CD4-positive, alpha-beta T cell (primary cell): ENCODE results near the gene EFHD2. TPM values are rescaled to one million over a fixed set of nuclear protein-coding genes. Genes with fewer than 3 reads are reported as not detected.
A peak's percentile ranks its signal among the peaks of the same experiment; 100 is the strongest.

ENCODE experiments used
- ATAC-seq: fragments of 200-7000 bp; cut with Tn5 transposase; one replicate; pipeline ENCODE4 v1.10.0; 2022; ENCODE audit warnings: mild to moderate bottlenecking; ENCODE audit not compliant: poor library complexity
- CTCF ChIA-PET: fragments of 350-600 bp; sonication (Branson Sonifier 250); formaldehyde crosslinking; loops from one replicate; lab custom pipeline; 2021; ENCODE audit warnings: antibody characterized with exemption, inconsistent platforms; lab: Charles Lee
- POLR2A ChIA-PET: fragments of 350-600 bp; sonication (Branson Sonifier 250); formaldehyde crosslinking; loops from one replicate; lab custom pipeline; 2021; ENCODE audit warnings: antibody characterized with exemption, inconsistent platforms; lab: Charles Lee
- DNase-seq, 14 experiments: peaks; one replicate each; pipeline ENCODE4 v3.0.0-alpha.2; 2013 to 2020; ENCODE audit warnings: mixed read lengths in 2 of 14
- H3K27ac ChIP-seq, 2 donors: one replicate each; pipeline versions ENCODE4 v1.5.1 to v1.7.0; 2013; ENCODE audit warnings: low read length in 2 of 2, low read depth in 1 of 2, mild to moderate bottlenecking in 1 of 2
- H3K27me3 ChIP-seq, 2 experiments: 1 replicate in 1 of 2; 2 replicates in 1 of 2; pipeline versions ENCODE4 v1.6.1 to v1.7.0; 2013; ENCODE audit warnings: low read length in 2 of 2, control low read depth in 1 of 2, mild to moderate bottlenecking in 1 of 2, moderate library complexity in 1 of 2; ENCODE audit not compliant: insufficient read depth in 2 of 2, control insufficient read depth in 1 of 2
- H3K36me3 ChIP-seq: one replicate; pipeline ENCODE4 v1.6.1; 2013; ENCODE audit warnings: low read length, control low read depth; ENCODE audit not compliant: insufficient read depth
- H3K4me1 ChIP-seq: one replicate; pipeline ENCODE4 v1.6.1; 2013; ENCODE audit warnings: low read length, control low read depth; ENCODE audit not compliant: insufficient read depth
- H3K4me3 ChIP-seq: one replicate; pipeline ENCODE4 v1.5.1; 2013; ENCODE audit warnings: mild to moderate bottlenecking, low read length, moderate library complexity
- H3K9me3 ChIP-seq, 2 experiments: 1 replicate in 1 of 2; 2 replicates in 1 of 2; pipeline versions ENCODE4 v1.6.1 to v1.7.0; 2013; ENCODE audit warnings: low read length in 2 of 2, mild to moderate bottlenecking in 2 of 2, control low read depth in 1 of 2, moderate library complexity in 1 of 2; ENCODE audit not compliant: control insufficient read depth in 1 of 2, insufficient read depth in 1 of 2
- H3K27ac Mint-ChIP-seq: one replicate; pipeline ENCODE4 v1.8.0; 2020; ENCODE audit warnings: mixed read lengths
- H3K27me3 Mint-ChIP-seq: one replicate; pipeline ENCODE4 v1.8.0; 2021; ENCODE audit warnings: mixed read lengths
- H3K36me3 Mint-ChIP-seq: one replicate; pipeline ENCODE4 v1.8.0; 2021; ENCODE audit warnings: low read depth, mixed read lengths
- H3K4me1 Mint-ChIP-seq: one replicate; pipeline ENCODE4 v1.8.0; 2021; ENCODE audit warnings: low read depth, mixed read lengths
- H3K4me3 Mint-ChIP-seq: one replicate; pipeline ENCODE4 v1.8.0; 2020; ENCODE audit warnings: mild to moderate bottlenecking, mixed read lengths
- H3K9me3 Mint-ChIP-seq: one replicate; pipeline ENCODE4 v1.8.0; 2020; ENCODE audit warnings: mixed read lengths
- intact Hi-C, 2 experiments: fragments of 100-400 bp; cut with DNase I in 1 of 2; cut with micrococcal nuclease in 1 of 2; formaldehyde crosslinking; loops; one replicate each; pipeline versions ENCODE4 v1.15.1 to v1.9.0; 2023 to 2025; cut with DNase I, micrococcal nuclease
- total RNA-seq, 174 experiments: library from RNA in 2 of 174; stranded (reverse) in 2 of 174; gene quantifications; one replicate each; pipeline ENCODE4 v1.2.3 and lab custom pipeline; 2021 to 2026
- TF ChIP-seq, protein P1 (sequence below): fragments of 200-600 bp; IDR thresholded peaks from one replicate; pipeline ENCODE4 v1.8.0; 2022; ENCODE audit warnings: antibody characterized with exemption, mild to moderate bottlenecking

EFHD2 gene
- total RNA-seq, 2 experiments from 2014 or later = 79.1 to 80.9 TPM

DNA sequence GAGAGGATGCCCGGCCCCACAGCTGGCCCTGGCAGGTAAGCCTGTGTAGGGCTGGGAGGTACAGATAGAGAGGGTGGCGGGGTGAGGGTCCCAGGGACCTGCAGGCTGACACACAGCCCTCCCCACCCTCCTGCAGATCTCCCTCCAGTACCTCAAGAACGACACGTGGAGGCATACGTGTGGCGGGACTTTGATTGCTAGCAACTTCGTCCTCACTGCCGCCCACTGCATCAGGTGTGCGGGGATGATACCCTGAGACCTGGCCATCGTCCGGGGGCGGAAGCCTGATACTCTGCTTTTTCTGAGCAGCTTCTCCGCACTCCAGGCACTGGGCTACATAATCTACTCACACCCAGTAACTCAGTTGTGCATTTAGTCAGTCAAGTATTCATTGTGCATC is 30.7 kb downstream of the EFHD2 start:
- Mint-ChIP-seq H3K4me1 (no peaks in the 10 kb centered on the region), H3K36me3 (no peaks in the 10 kb centered on the region), H3K9me3 (no peaks in the 10 kb centered on the region), H3K27ac (no peak overlapping the region), H3K4me3 (no peak overlapping the region), H3K27me3 (peaks cover 4% of the 10 kb centered on the region)
- DNase-seq (peak in 1 of 14 experiments; percentile 24), ATAC-seq (no peak)
- Histone ChIP-seq H3K4me1 (peaks cover 5% of the 10 kb centered on the region), H3K9me3 (no peaks in the 10 kb centered on the region), H3K36me3 (no peaks in the 10 kb centered on the region), H3K27me3 (no peaks in the 10 kb centered on the region), H3K27ac (no peak overlapping the region), H3K4me3 (no peak overlapping the region)
- ChIA-PET POLR2A (no interaction called here), CTCF (no interaction called here)
- TF ChIP-seq, protein P1, sequence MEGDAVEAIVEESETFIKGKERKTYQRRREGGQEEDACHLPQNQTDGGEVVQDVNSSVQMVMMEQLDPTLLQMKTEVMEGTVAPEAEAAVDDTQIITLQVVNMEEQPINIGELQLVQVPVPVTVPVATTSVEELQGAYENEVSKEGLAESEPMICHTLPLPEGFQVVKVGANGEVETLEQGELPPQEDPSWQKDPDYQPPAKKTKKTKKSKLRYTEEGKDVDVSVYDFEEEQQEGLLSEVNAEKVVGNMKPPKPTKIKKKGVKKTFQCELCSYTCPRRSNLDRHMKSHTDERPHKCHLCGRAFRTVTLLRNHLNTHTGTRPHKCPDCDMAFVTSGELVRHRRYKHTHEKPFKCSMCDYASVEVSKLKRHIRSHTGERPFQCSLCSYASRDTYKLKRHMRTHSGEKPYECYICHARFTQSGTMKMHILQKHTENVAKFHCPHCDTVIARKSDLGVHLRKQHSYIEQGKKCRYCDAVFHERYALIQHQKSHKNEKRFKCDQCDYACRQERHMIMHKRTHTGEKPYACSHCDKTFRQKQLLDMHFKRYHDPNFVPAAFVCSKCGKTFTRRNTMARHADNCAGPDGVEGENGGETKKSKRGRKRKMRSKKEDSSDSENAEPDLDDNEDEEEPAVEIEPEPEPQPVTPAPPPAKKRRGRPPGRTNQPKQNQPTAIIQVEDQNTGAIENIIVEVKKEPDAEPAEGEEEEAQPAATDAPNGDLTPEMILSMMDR = no peak
- intact Hi-C loops = no loop called here

DNA sequence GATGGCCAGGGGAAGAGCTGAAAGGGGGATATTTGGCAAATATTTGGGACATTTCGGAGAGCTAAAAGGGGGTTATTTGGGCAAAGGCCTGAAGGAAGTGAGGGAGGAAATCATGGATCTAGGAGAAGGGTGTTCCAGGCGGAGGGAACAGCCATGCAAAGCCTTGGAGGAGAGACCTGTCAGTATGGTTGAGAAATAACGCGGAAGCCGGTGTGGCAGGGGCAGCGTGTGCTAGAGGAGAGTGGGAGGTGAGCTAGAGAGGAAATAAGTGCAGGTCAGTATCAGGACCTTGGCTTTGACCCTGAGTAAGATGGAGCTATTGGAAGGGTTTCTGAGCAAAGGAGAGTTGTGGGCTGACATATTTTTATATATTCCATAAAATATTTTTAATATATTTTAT is 31.6 kb downstream of the EFHD2 start:
- POLR2A ChIA-PET = no interaction called here
- ATAC-seq = no peak
- CTCF ChIA-PET = interaction anchor here (1.3 kb wide), 1 partner anchor 118 kb away, joined by 5 read pairs; no protein-coding TSS in a partner anchor
- no peak for DNase-seq
- TF ChIP-seq, protein P1 = no peak
- Mint-ChIP-seq H3K27ac (no peak overlapping the region), H3K9me3 (no peaks in the 10 kb centered on the region), H3K27me3 (peaks cover 4% of the 10 kb centered on the region), H3K36me3 (no peaks in the 10 kb centered on the region), H3K4me1 (no peaks in the 10 kb centered on the region), H3K4me3 (no peak overlapping the region)
- H3K4me1 ChIP-seq = peaks cover 6% of the 10 kb centered on the region
- intact Hi-C loops = no loop called here
- H3K27me3 ChIP-seq = no peaks in the 10 kb centered on the region
- no peaks in the 10 kb centered on the region for H3K36me3 ChIP-seq
- H3K9me3 ChIP-seq = no peaks in the 10 kb centered on the region
- H3K27ac ChIP-seq = no peak overlapping the region
- H3K4me3 ChIP-seq = no peak overlapping the region

DNA sequence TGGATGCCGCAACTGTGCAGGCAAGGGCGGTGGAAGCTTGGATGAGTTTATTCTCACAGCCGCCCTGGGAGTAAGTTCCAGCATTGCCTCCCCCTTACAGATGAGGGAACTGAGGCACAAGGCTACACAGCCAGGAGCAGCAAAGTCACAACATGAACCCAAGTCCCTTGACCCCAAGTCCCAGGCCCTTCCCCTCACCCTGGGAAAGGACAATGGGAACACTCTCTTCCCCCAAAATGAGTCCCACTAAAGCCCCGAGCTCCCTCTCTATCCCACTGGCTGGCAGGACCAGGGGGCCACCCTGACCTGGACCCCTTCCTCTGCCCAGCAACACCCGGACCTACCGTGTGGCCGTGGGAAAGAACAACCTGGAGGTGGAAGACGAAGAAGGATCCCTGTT is 32.4 kb downstream of the EFHD2 start:
- Histone ChIP-seq H3K4me3 (no peak overlapping the region), H3K27me3 (no peaks in the 10 kb centered on the region), H3K27ac (no peak overlapping the region), H3K9me3 (peaks cover 0 to 4% of the 10 kb centered on the region in 2 experiments), H3K36me3 (no peaks in the 10 kb centered on the region), H3K4me1 (peaks cover 6% of the 10 kb centered on the region)
- H3K27ac Mint-ChIP-seq = no peak overlapping the region
- H3K4me3 Mint-ChIP-seq = no peak overlapping the region
- ATAC-seq (no peak), DNase-seq (no peak)
- intact Hi-C loops = no loop called here
- no peaks in the 10 kb centered on the region for H3K9me3 Mint-ChIP-seq
- no peaks in the 10 kb centered on the region for H3K36me3 Mint-ChIP-seq
- TF ChIP-seq, protein P1 = no peak
- H3K27me3 Mint-ChIP-seq = peaks cover 4% of the 10 kb centered on the region
- no peaks in the 10 kb centered on the region for H3K4me1 Mint-ChIP-seq
- CTCF ChIA-PET = no interaction called here
- POLR2A ChIA-PET = no interaction called here
